ENCODE data around the gene KIF3A.

DNA sequence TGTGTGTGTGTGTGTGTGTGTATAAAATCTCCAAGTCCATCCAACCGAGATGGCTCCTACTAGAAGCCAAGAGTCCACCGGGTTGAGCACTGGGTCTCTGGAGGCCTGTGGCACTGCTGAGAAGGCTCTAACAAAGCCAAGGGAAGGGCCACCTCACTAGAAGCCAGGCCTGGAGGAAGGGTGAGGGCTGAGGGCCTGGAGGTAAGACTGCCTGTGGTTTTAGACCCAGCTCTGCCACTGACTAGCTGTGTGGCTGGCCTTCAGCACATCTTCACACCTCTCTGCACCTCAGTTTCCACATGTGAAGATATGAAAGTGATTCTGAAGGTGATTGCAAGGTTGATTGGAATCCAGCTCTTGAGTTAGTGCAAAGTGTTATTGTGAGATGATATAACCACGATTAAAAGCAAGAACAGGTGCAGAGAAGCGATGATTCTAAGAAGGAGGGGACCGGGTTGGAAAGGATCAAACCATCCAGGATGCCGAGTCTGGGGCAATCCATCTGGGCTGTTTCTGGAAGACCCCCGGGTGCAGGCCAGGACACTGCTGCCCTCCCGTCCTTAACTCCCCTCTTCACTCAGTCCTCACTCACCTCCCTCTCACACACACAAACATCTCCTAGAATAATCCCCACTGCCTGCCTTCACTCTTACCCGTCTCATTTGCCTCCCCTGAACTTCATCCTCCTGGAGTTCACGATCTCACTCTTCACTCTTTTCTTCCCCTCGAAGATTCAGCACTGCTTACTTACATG lies 61.2 kb downstream of the KIF3A start:
- TF ChIP-seq, protein P1, sequence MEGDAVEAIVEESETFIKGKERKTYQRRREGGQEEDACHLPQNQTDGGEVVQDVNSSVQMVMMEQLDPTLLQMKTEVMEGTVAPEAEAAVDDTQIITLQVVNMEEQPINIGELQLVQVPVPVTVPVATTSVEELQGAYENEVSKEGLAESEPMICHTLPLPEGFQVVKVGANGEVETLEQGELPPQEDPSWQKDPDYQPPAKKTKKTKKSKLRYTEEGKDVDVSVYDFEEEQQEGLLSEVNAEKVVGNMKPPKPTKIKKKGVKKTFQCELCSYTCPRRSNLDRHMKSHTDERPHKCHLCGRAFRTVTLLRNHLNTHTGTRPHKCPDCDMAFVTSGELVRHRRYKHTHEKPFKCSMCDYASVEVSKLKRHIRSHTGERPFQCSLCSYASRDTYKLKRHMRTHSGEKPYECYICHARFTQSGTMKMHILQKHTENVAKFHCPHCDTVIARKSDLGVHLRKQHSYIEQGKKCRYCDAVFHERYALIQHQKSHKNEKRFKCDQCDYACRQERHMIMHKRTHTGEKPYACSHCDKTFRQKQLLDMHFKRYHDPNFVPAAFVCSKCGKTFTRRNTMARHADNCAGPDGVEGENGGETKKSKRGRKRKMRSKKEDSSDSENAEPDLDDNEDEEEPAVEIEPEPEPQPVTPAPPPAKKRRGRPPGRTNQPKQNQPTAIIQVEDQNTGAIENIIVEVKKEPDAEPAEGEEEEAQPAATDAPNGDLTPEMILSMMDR (conservative IDR thresholded peaks at IDR 0.05; ENCODE audit: low read length) = no peak
- TF ChIP-seq EZH2phosphoT487 (IDR thresholded peaks at IDR 0.05; ENCODE audit: borderline replicate concordance) = no peak
